Measurements from ENCODE around the gene TAGLN.

DNA sequence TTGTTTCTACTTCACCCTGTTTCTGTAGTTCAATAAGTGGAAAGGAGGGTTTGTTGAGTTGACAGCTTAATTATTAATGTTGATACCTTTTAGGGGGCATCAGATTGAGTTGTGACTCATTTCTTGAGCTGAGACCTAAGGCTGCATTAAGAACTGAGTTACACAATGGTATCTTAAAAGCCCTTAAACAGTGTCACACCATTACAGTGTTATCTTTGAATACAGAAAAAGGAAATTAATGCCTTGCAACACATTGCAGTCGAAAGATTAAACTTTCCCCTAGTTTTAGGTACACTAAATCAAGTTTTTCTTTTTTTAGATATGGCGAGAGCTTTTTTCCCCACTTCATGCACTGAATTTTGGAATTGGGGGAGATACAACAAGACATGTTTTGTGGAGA, 38.3 kb upstream of the TAGLN start:
- TF ChIP-seq EP300 (IDR thresholded peaks at IDR 0.05) (no peak), POLR2A (IDR thresholded peaks at IDR 0.05) (no peak)
- TF ChIP-seq, protein P1, sequence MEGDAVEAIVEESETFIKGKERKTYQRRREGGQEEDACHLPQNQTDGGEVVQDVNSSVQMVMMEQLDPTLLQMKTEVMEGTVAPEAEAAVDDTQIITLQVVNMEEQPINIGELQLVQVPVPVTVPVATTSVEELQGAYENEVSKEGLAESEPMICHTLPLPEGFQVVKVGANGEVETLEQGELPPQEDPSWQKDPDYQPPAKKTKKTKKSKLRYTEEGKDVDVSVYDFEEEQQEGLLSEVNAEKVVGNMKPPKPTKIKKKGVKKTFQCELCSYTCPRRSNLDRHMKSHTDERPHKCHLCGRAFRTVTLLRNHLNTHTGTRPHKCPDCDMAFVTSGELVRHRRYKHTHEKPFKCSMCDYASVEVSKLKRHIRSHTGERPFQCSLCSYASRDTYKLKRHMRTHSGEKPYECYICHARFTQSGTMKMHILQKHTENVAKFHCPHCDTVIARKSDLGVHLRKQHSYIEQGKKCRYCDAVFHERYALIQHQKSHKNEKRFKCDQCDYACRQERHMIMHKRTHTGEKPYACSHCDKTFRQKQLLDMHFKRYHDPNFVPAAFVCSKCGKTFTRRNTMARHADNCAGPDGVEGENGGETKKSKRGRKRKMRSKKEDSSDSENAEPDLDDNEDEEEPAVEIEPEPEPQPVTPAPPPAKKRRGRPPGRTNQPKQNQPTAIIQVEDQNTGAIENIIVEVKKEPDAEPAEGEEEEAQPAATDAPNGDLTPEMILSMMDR (IDR thresholded peaks at IDR 0.05), result no peak
